PC-9 (cell line): Measurements from ENCODE around the gene M1AP.

Experiments
- CTCF ChIP-seq: fragments of 200-600 bp; sonication (generic); conservative IDR thresholded peaks from 2 replicates; pipeline ENCODE4 v1.6.1; 2017; ENCODE audit warnings: mixed run types, antibody characterized with exemption, mild to moderate bottlenecking, moderate library complexity
- EZH2 ChIP-seq: fragments of 200-600 bp; sonication (generic); IDR thresholded peaks from 2 replicates; pipeline ENCODE4 v1.8.0; 2017; ENCODE audit warnings: antibody characterized with exemption, low read depth

- TF ChIP-seq CTCF (no peak), EZH2 (no peak)
Observed at GRCh38 chr2:74552914-74553811, 95.0 kb downstream of the M1AP start.
